ENCODE results near the gene TRIM66. TPM values are rescaled to one million over a fixed set of nuclear protein-coding genes. Genes with fewer than 3 reads are reported as not detected.
A peak's percentile ranks its signal among the peaks of the same experiment; 100 is the strongest.
"Not testable (repeated sequence)": the region's sequence is repeated elsewhere in the genome, so short reads cannot be mapped to it uniquely, and the experiment has no call there.

Gene TRIM66
- total and polyA plus RNA-seq, 5 donors from 2014 or later: 0.33 to 16.0 (median 0.66) TPM

GRCh38 chr11:8676458-8676857 lies 6.0 kb downstream of the TRIM66 start:
- peaks cover 6 to 17% (median 11%) of the 10 kb centered on the region in 4 donors for H3K4me1 Mint-ChIP-seq
- no peaks in the 10 kb centered on the region for H3K27me3 ChIP-seq (ENCODE audit: control insufficient read depth, insufficient read depth, low read length)
- DNase-seq (no peak), ATAC-seq (ENCODE audit: low read depth in 2 of 2) (no peak)
- no peaks in the 10 kb centered on the region for H3K27me3 Mint-ChIP-seq
- no peak overlapping the region for H3K27ac Mint-ChIP-seq
- peaks cover 0 to 2% (median 0%) of the 10 kb centered on the region in 7 donors for H3K9me3 Mint-ChIP-seq
- H3K4me3 Mint-ChIP-seq: no peak overlapping the region
- H3K27ac ChIP-seq (ENCODE audit: insufficient read depth, low read length, poor library complexity, severe bottlenecking): no peak overlapping the region
- peaks cover 38% of the 10 kb centered on the region for H3K36me3 ChIP-seq (ENCODE audit: control insufficient read depth, insufficient read depth, low read length)
- H3K4me3 ChIP-seq (ENCODE audit: low read depth, low read length): no peak overlapping the region
- H3K9me3 ChIP-seq (ENCODE audit: control insufficient read depth in 2 of 2, low read length in 2 of 2): no peaks in the 10 kb centered on the region
- H3K36me3 Mint-ChIP-seq: peaks cover 31% of the 10 kb centered on the region
- H3K4me1 ChIP-seq (ENCODE audit: control insufficient read depth, insufficient read depth, low read length, poor library complexity, severe bottlenecking): peaks cover 2% of the 10 kb centered on the region

DNA sequence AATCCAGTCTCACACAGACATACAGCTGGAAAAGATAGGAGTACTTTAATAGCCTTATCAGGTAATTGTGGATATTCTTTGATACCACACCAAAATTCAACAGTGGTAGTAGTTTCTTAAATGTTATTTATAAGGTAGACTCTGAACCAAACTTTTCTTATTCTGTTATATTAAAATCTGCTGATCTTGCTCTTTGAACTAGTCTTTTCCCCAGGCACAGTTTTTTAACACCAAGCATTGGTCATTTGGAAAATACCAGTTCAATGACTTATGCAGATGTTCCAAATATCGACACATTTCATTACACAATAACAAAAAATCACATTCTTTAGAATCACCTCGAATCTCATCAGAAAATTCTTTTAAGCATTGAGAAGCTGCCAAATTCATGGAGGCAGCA lies 7.6 kb downstream of the TRIM66 start:
- Mint-ChIP-seq H3K36me3 (peaks cover 33% of the 10 kb centered on the region), H3K27me3 (no peaks in the 10 kb centered on the region), H3K9me3 (no peaks in the 10 kb centered on the region), H3K27ac (no peak overlapping the region), H3K4me1 (peaks cover 0 to 5% (median 2%) of the 10 kb centered on the region in 4 donors), H3K4me3 (no peak overlapping the region)
- DNase-seq: no peak
- ATAC-seq (ENCODE audit: low read depth in 2 of 2): no peak
- H3K4me3 ChIP-seq (ENCODE audit: low read depth, low read length): no peak overlapping the region
- no peaks in the 10 kb centered on the region for H3K9me3 ChIP-seq (ENCODE audit: control insufficient read depth in 2 of 2, low read length in 2 of 2)
- H3K4me1 ChIP-seq (ENCODE audit: control insufficient read depth, insufficient read depth, low read length, poor library complexity, severe bottlenecking): no peaks in the 10 kb centered on the region
- H3K27me3 ChIP-seq (ENCODE audit: control insufficient read depth, insufficient read depth, low read length): no peaks in the 10 kb centered on the region
- no peak overlapping the region for H3K27ac ChIP-seq (ENCODE audit: insufficient read depth, low read length, poor library complexity, severe bottlenecking)
- peaks cover 50% of the 10 kb centered on the region for H3K36me3 ChIP-seq (ENCODE audit: control insufficient read depth, insufficient read depth, low read length)

GRCh38 chr11:8672346-8672745 lies 10.1 kb downstream of the TRIM66 start:
- Histone ChIP-seq H3K27ac (ENCODE audit: insufficient read depth, low read length, poor library complexity, severe bottlenecking) (no peak overlapping the region), H3K36me3 (ENCODE audit: control insufficient read depth, insufficient read depth, low read length) (peaks cover 49% of the 10 kb centered on the region), H3K4me1 (ENCODE audit: control insufficient read depth, insufficient read depth, low read length, poor library complexity, severe bottlenecking) (no peaks in the 10 kb centered on the region), H3K27me3 (ENCODE audit: control insufficient read depth, insufficient read depth, low read length) (no peaks in the 10 kb centered on the region), H3K4me3 (ENCODE audit: low read depth, low read length) (no peak overlapping the region), H3K9me3 (ENCODE audit: control insufficient read depth in 2 of 2, low read length in 2 of 2) (no peaks in the 10 kb centered on the region)
- DNase-seq: no peak
- Mint-ChIP-seq H3K27me3 (no peaks in the 10 kb centered on the region), H3K9me3 (no peaks in the 10 kb centered on the region), H3K36me3 (peaks cover 28% of the 10 kb centered on the region), H3K4me3 (no peak overlapping the region), H3K27ac (no peak overlapping the region), H3K4me1 (peaks cover 0 to 5% (median 0%) of the 10 kb centered on the region in 4 donors)
- ATAC-seq (ENCODE audit: low read depth in 2 of 2): no peak

DNA sequence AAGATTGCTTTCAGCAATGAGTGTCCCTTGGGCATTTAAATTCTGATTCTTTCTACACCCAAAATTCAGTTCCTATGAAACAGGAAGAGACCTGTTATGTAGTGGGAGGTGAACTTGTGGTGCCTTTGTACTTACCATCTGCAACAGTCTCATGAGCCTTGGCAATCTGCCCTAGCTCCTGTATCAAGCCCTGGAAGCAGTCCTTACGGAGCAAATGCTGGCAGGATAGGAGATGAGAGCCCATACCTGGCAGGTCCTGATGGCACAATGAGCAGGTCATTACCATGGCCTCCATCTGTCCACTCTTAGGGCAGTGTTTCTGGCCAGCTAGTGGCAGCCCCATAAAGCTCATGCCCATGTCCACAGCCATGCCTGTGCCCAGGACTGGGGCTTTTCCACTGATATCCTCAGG lies 10.8 kb downstream of the TRIM66 start:
- H3K27ac Mint-ChIP-seq: no peak overlapping the region

DNA sequence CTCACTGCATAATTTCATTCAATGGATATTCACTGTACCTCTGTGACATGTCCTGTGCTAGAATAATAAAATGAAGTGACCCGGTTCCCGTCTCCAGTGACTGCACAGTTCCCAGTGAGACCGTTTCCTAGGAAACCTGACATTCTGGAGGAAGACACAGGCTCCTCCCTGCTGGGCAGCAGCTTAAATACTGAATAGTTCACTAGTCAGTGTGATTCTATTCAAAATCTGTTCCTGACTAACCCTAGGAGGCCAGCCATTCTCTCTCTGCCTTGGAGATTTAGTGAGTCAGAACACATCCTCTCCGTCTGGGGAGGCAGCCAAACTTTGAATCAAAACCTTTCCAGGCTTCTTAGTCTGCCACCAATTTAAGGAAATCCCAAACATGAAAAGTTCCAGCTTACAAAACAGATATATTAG lies 11.3 kb downstream of the TRIM66 start:
- H3K4me3 Mint-ChIP-seq: no peak overlapping the region
- H3K27ac ChIP-seq (ENCODE audit: insufficient read depth, low read length, poor library complexity, severe bottlenecking): no peak overlapping the region
- no peak for DNase-seq
- no peak for ATAC-seq (ENCODE audit: low read depth in 2 of 2)
- no peaks in the 10 kb centered on the region for H3K9me3 Mint-ChIP-seq
- no peaks in the 10 kb centered on the region for H3K27me3 ChIP-seq (ENCODE audit: control insufficient read depth, insufficient read depth, low read length)
- peaks cover 2 to 5% (median 4%) of the 10 kb centered on the region in 4 donors for H3K4me1 Mint-ChIP-seq
- H3K4me1 ChIP-seq (ENCODE audit: control insufficient read depth, insufficient read depth, low read length, poor library complexity, severe bottlenecking): no peaks in the 10 kb centered on the region
- H3K27ac Mint-ChIP-seq: no peak overlapping the region
- no peaks in the 10 kb centered on the region for H3K9me3 ChIP-seq (ENCODE audit: control insufficient read depth in 2 of 2, low read length in 2 of 2)
- H3K4me3 ChIP-seq (ENCODE audit: low read depth, low read length): no peak overlapping the region
- peaks cover 37% of the 10 kb centered on the region for H3K36me3 Mint-ChIP-seq
- H3K36me3 ChIP-seq (ENCODE audit: control insufficient read depth, insufficient read depth, low read length): peaks cover 41% of the 10 kb centered on the region
- H3K27me3 Mint-ChIP-seq: no peaks in the 10 kb centered on the region

More for the DNA sequence above, 10.8 kb downstream of the TRIM66 start:
- ATAC-seq (ENCODE audit: low read depth in 2 of 2) (no peak), DNase-seq (no peak)
- Histone ChIP-seq H3K27ac (ENCODE audit: insufficient read depth, low read length, poor library complexity, severe bottlenecking) (no peak overlapping the region), H3K4me1 (ENCODE audit: control insufficient read depth, insufficient read depth, low read length, poor library complexity, severe bottlenecking) (no peaks in the 10 kb centered on the region), H3K9me3 (ENCODE audit: control insufficient read depth in 2 of 2, low read length in 2 of 2) (no peaks in the 10 kb centered on the region), H3K4me3 (ENCODE audit: low read depth, low read length) (no peak overlapping the region), H3K36me3 (ENCODE audit: control insufficient read depth, insufficient read depth, low read length) (peaks cover 44% of the 10 kb centered on the region), H3K27me3 (ENCODE audit: control insufficient read depth, insufficient read depth, low read length) (no peaks in the 10 kb centered on the region)
- Mint-ChIP-seq H3K4me1 (peaks cover 0 to 5% (median 1%) of the 10 kb centered on the region in 4 donors), H3K4me3 (no peak overlapping the region), H3K9me3 (no peaks in the 10 kb centered on the region), H3K36me3 (peaks cover 33% of the 10 kb centered on the region), H3K27me3 (no peaks in the 10 kb centered on the region)

GRCh38 chr11:8670081-8670480 lies 12.4 kb downstream of the TRIM66 start:
- H3K4me3 Mint-ChIP-seq, H3K9me3 Mint-ChIP-seq: not testable (repeated sequence)
- H3K36me3 Mint-ChIP-seq: peaks cover 41% of the 10 kb centered on the region

GRCh38 chr11:8665222-8665621 lies 17.2 kb downstream of the TRIM66 start:
- ATAC-seq (ENCODE audit: low read depth in 2 of 2): no peak
- no peaks in the 10 kb centered on the region for H3K9me3 Mint-ChIP-seq
- H3K27ac Mint-ChIP-seq: no peak overlapping the region
- no peaks in the 10 kb centered on the region for H3K9me3 ChIP-seq (ENCODE audit: control insufficient read depth in 2 of 2, low read length in 2 of 2)
- H3K4me1 Mint-ChIP-seq: peaks cover 2 to 6% (median 4%) of the 10 kb centered on the region in 4 donors
- no peak overlapping the region for H3K27ac ChIP-seq (ENCODE audit: insufficient read depth, low read length, poor library complexity, severe bottlenecking)
- H3K27me3 Mint-ChIP-seq: no peaks in the 10 kb centered on the region
- H3K4me1 ChIP-seq (ENCODE audit: control insufficient read depth, insufficient read depth, low read length, poor library complexity, severe bottlenecking): no peaks in the 10 kb centered on the region
- DNase-seq: no peak
- no peaks in the 10 kb centered on the region for H3K27me3 ChIP-seq (ENCODE audit: control insufficient read depth, insufficient read depth, low read length)
- H3K4me3 Mint-ChIP-seq: no peak overlapping the region
- H3K4me3 ChIP-seq (ENCODE audit: low read depth, low read length): no peak overlapping the region
- H3K36me3 Mint-ChIP-seq: peaks cover 29% of the 10 kb centered on the region
- peaks cover 13% of the 10 kb centered on the region for H3K36me3 ChIP-seq (ENCODE audit: control insufficient read depth, insufficient read depth, low read length)

More at GRCh38 chr11:8670081-8670480, 12.4 kb downstream of the TRIM66 start:
- H3K27ac ChIP-seq (ENCODE audit: insufficient read depth, low read length, poor library complexity, severe bottlenecking); ATAC-seq (ENCODE audit: low read depth in 2 of 2); DNase-seq; H3K4me1 Mint-ChIP-seq; H3K4me1 ChIP-seq (ENCODE audit: control insufficient read depth, insufficient read depth, low read length, poor library complexity, severe bottlenecking); H3K9me3 ChIP-seq (ENCODE audit: control insufficient read depth in 2 of 2, low read length in 2 of 2); H3K4me3 ChIP-seq (ENCODE audit: low read depth, low read length); H3K27ac Mint-ChIP-seq; H3K27me3 Mint-ChIP-seq; H3K27me3 ChIP-seq (ENCODE audit: control insufficient read depth, insufficient read depth, low read length): not testable (repeated sequence)
- peaks cover 41% of the 10 kb centered on the region for H3K36me3 ChIP-seq (ENCODE audit: control insufficient read depth, insufficient read depth, low read length)

- Mint-ChIP-seq H3K4me1 (peaks cover 0 to 6% (median 1%) of the 10 kb centered on the region in 4 donors), H3K27me3 (no peaks in the 10 kb centered on the region), H3K36me3 (peaks cover 23% of the 10 kb centered on the region), H3K4me3 (no peak overlapping the region), H3K27ac (peak overlapping the region in 2 of 3 donors; percentile 65 to 75), H3K9me3 (no peaks in the 10 kb centered on the region)
- Histone ChIP-seq H3K27ac (ENCODE audit: insufficient read depth, low read length, poor library complexity, severe bottlenecking) (no peak overlapping the region), H3K4me1 (ENCODE audit: control insufficient read depth, insufficient read depth, low read length, poor library complexity, severe bottlenecking) (no peaks in the 10 kb centered on the region), H3K9me3 (ENCODE audit: control insufficient read depth in 2 of 2, low read length in 2 of 2) (no peaks in the 10 kb centered on the region), H3K4me3 (ENCODE audit: low read depth, low read length) (no peak overlapping the region), H3K36me3 (ENCODE audit: control insufficient read depth, insufficient read depth, low read length) (peaks cover 5% of the 10 kb centered on the region), H3K27me3 (ENCODE audit: control insufficient read depth, insufficient read depth, low read length) (no peaks in the 10 kb centered on the region)
- DNase-seq (no peak), ATAC-seq (ENCODE audit: low read depth in 2 of 2) (no peak)
Measured at GRCh38 chr11:8661001-8661795, 21.3 kb downstream of the TRIM66 start.

Data from CD4-positive, CD25-positive, alpha-beta regulatory T cell (primary cell).